Measurements from ENCODE around the gene CROCC.

The CROCC gene

DNA sequence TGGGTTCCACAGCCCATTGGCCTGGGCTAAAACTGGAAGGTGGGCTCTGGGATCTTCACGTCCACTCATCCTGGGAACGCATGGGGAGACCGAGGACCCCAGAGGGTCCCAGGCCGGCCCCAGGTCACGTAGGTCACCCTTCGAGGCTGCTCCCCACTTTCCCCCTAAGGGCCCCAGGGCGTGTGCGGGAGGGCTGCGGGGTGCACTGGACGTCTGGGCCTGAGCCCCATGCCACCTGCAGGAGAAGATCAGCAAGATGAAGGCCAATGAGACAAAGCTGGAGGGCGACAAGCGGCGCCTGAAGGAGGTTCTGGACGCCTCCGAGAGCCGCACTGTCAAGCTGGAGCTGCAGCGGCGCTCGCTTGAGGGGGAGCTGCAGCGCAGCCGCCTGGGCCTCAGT, 46.2 kb downstream of the CROCC start:
- no peak for DNase-seq
- no peaks in the 10 kb centered on the region for H3K9me2 ChIP-seq (replicated peaks; ENCODE audit: insufficient read depth, low read length)
- H3K27ac ChIP-seq (ENCODE audit: low read length), result no peak overlapping the region
- no peak overlapping the region for H2AFZ ChIP-seq (ENCODE audit: low read length)
- no peaks in the 10 kb centered on the region for H4K20me1 ChIP-seq (ENCODE audit: insufficient read depth, low read length)
- H3K9ac ChIP-seq (ENCODE audit: low read length), result no peak overlapping the region
- H3F3A ChIP-seq (ENCODE audit: insufficient read depth, low read length), result no peaks in the 10 kb centered on the region
- no peak overlapping the region for H3K4me3 ChIP-seq (ENCODE audit: low read length)
- H3K4me1 ChIP-seq (ENCODE audit: low read length), result no peaks in the 10 kb centered on the region
- no peaks in the 10 kb centered on the region for H3K27me3 ChIP-seq (replicated peaks; ENCODE audit: insufficient read depth, low read length)
- H3K9me3 ChIP-seq (replicated peaks; ENCODE audit: insufficient read depth, low read length), result no peaks in the 10 kb centered on the region
- TF ChIP-seq EZH2 (optimal IDR thresholded peaks at IDR 0.05; ENCODE audit: low read depth, low read length), result no peak
- no peak for TF ChIP-seq CTCF (IDR thresholded peaks at IDR 0.05; ENCODE audit: low read length)
- TF ChIP-seq EZH2phosphoT487 (IDR thresholded peaks at IDR 0.05; ENCODE audit: low read length), result no peak
- H3K79me2 ChIP-seq (ENCODE audit: low read length), result no peaks in the 10 kb centered on the region
- H3K36me3 ChIP-seq (replicated peaks; ENCODE audit: insufficient read depth, low read length), result no peaks in the 10 kb centered on the region
- H3K4me2 ChIP-seq (ENCODE audit: low read depth, low read length), result no peak overlapping the region

- no peak overlapping the region for H3K27ac ChIP-seq (ENCODE audit: low read length)
- no peaks in the 10 kb centered on the region for H4K20me1 ChIP-seq (ENCODE audit: insufficient read depth, low read length)
- no peaks in the 10 kb centered on the region for H3K79me2 ChIP-seq (ENCODE audit: low read length)
- DNase-seq, result no peak
- no peak overlapping the region for H2AFZ ChIP-seq (ENCODE audit: low read length)
- no peaks in the 10 kb centered on the region for H3F3A ChIP-seq (ENCODE audit: insufficient read depth, low read length)
- H3K27me3 ChIP-seq (replicated peaks; ENCODE audit: insufficient read depth, low read length), result no peaks in the 10 kb centered on the region
- no peak overlapping the region for H3K9ac ChIP-seq (ENCODE audit: low read length)
- H3K4me1 ChIP-seq (ENCODE audit: low read length), result no peaks in the 10 kb centered on the region
- no peak overlapping the region for H3K4me3 ChIP-seq (ENCODE audit: low read length)
- H3K4me2 ChIP-seq (ENCODE audit: low read depth, low read length), result no peak overlapping the region
- H3K36me3 ChIP-seq (replicated peaks; ENCODE audit: insufficient read depth, low read length), result no peaks in the 10 kb centered on the region
- TF ChIP-seq CTCF (IDR thresholded peaks at IDR 0.05; ENCODE audit: low read length), result no peak
- no peak for TF ChIP-seq EZH2 (optimal IDR thresholded peaks at IDR 0.05; ENCODE audit: low read depth, low read length)
- no peak for TF ChIP-seq EZH2phosphoT487 (IDR thresholded peaks at IDR 0.05; ENCODE audit: low read length)
- no peaks in the 10 kb centered on the region for H3K9me2 ChIP-seq (replicated peaks; ENCODE audit: insufficient read depth, low read length)
- no peaks in the 10 kb centered on the region for H3K9me3 ChIP-seq (replicated peaks; ENCODE audit: insufficient read depth, low read length)
These were observed 46.6 kb downstream of the CROCC start for GRCh38 chr1:16968372-16968771.

DNA sequence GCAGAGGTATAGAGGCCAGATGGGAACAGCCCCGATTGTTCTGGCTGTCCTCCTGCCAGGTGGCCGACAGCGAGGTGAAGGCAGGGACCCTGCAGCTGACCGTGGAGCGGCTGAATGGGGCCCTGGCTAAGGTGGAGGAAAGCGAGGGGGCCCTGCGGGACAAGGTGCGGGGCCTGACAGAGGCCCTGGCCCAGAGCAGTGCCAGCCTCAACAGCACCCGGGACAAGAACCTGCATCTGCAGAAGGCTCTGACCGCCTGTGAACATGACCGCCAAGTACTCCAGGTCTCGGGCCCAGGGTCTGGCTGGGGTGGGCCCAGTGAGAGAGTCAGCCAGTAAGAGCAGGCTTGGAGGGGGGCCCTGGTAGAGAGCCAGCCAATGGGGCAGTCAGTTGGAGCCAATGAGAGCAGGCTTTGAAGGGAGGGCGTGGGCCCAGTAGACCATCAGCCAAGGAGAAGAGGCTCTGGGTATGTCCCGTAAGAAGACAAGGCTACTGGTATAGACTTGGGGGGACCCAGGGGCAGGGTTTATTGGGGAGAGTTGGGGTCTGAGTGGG, 47.4 kb downstream of the CROCC start:
- Histone ChIP-seq H3K4me2 (ENCODE audit: low read depth, low read length) (no peak overlapping the region), H3K79me2 (ENCODE audit: low read length) (no peaks in the 10 kb centered on the region), H3K27me3 (replicated peaks; ENCODE audit: insufficient read depth, low read length) (no peaks in the 10 kb centered on the region), H3K4me3 (ENCODE audit: low read length) (no peak overlapping the region), H3K36me3 (replicated peaks; ENCODE audit: insufficient read depth, low read length) (no peaks in the 10 kb centered on the region), H3F3A (ENCODE audit: insufficient read depth, low read length) (no peaks in the 10 kb centered on the region), H3K4me1 (ENCODE audit: low read length) (no peaks in the 10 kb centered on the region), H3K9me2 (replicated peaks; ENCODE audit: insufficient read depth, low read length) (no peaks in the 10 kb centered on the region), H3K9ac (ENCODE audit: low read length) (no peak overlapping the region), H4K20me1 (ENCODE audit: insufficient read depth, low read length) (no peaks in the 10 kb centered on the region), H3K27ac (ENCODE audit: low read length) (no peak overlapping the region), H2AFZ (ENCODE audit: low read length) (no peak overlapping the region), H3K9me3 (replicated peaks; ENCODE audit: insufficient read depth, low read length) (no peaks in the 10 kb centered on the region)
- TF ChIP-seq CTCF (IDR thresholded peaks at IDR 0.05; ENCODE audit: low read length) (no peak), EZH2phosphoT487 (IDR thresholded peaks at IDR 0.05; ENCODE audit: low read length) (no peak), EZH2 (optimal IDR thresholded peaks at IDR 0.05; ENCODE audit: low read depth, low read length) (no peak)
- DNase-seq, result no peak

All from MM.1S (cell line).